ENCODE data around the gene SPTAN1.

Gene SPTAN1

GRCh38 chr9:128553728-128554127 lies 1.3 kb downstream of the SPTAN1 start:
- H3K4me3 ChIP-seq (ENCODE audit: low read depth, low read length) = no peak overlapping the region
- TF ChIP-seq CTCF (IDR thresholded peaks at IDR 0.05; ENCODE audit: borderline replicate concordance, insufficient read depth, low read depth, low read length) = no peak

GRCh38 chr9:128554155-128554862 lies 1.9 kb downstream of the SPTAN1 start:
- no peak for TF ChIP-seq CTCF (IDR thresholded peaks at IDR 0.05; ENCODE audit: borderline replicate concordance, insufficient read depth, low read depth, low read length)
- no peak overlapping the region for H3K4me3 ChIP-seq (ENCODE audit: low read depth, low read length)

- H3K4me3 ChIP-seq (ENCODE audit: low read depth, low read length) = no peak overlapping the region
- TF ChIP-seq CTCF (IDR thresholded peaks at IDR 0.05; ENCODE audit: borderline replicate concordance, insufficient read depth, low read depth, low read length) = no peak
These were observed 2.9 kb downstream of the SPTAN1 start for GRCh38 chr9:128555180-128555721.

- no peak overlapping the region for H3K4me3 ChIP-seq (ENCODE audit: low read depth, low read length)
- TF ChIP-seq CTCF (IDR thresholded peaks at IDR 0.05; ENCODE audit: borderline replicate concordance, insufficient read depth, low read depth, low read length) = no peak
These were observed 3.9 kb downstream of the SPTAN1 start for GRCh38 chr9:128556276-128556675.

- TF ChIP-seq CTCF (IDR thresholded peaks at IDR 0.05; ENCODE audit: borderline replicate concordance, insufficient read depth, low read depth, low read length) = no peak
These were observed 4.7 kb downstream of the SPTAN1 start for GRCh38 chr9:128556926-128557634.

GRCh38 chr9:128558431-128559310 lies 6.3 kb downstream of the SPTAN1 start:
- no peak for TF ChIP-seq CTCF (IDR thresholded peaks at IDR 0.05; ENCODE audit: borderline replicate concordance, insufficient read depth, low read depth, low read length)
- no peak overlapping the region for H3K4me3 ChIP-seq (ENCODE audit: low read depth, low read length)

More at GRCh38 chr9:128556926-128557634, 4.7 kb downstream of the SPTAN1 start:
- no peak overlapping the region for H3K4me3 ChIP-seq (ENCODE audit: low read depth, low read length)

Data from GM12875 (cell line).